ENCODE data around the gene LRRC27.

DNA sequence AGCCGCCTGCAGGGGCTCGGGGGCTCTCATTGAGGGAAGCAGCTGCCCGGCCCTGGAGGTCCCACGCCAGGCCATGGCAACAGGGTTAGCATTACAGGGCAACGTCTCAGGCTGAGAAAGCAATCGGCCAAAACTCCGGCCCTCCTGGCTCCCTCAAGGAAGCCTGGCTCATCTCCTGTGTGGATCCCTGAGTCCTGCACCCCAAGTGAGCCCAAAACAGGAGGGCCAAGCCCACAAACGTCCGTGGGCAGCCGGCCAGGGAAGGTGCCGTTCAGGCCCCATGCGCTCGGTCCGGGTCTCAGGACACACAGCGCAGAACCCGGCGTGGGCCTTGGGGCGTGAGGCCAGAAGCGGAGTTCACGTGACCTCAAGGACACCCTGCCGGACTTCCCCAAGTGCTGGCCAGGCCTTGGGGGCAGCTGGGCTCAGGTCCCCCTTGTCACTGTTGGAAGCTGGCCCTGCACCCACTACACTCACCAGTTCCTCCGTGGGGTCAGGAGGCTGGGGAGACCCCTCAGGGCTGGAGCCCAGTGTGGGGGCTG lies 57.0 kb downstream of the LRRC27 start:
- TF ChIP-seq, protein P1, sequence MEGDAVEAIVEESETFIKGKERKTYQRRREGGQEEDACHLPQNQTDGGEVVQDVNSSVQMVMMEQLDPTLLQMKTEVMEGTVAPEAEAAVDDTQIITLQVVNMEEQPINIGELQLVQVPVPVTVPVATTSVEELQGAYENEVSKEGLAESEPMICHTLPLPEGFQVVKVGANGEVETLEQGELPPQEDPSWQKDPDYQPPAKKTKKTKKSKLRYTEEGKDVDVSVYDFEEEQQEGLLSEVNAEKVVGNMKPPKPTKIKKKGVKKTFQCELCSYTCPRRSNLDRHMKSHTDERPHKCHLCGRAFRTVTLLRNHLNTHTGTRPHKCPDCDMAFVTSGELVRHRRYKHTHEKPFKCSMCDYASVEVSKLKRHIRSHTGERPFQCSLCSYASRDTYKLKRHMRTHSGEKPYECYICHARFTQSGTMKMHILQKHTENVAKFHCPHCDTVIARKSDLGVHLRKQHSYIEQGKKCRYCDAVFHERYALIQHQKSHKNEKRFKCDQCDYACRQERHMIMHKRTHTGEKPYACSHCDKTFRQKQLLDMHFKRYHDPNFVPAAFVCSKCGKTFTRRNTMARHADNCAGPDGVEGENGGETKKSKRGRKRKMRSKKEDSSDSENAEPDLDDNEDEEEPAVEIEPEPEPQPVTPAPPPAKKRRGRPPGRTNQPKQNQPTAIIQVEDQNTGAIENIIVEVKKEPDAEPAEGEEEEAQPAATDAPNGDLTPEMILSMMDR (IDR thresholded peaks at IDR 0.05; ENCODE audit: insufficient read depth, low read length), result no peak
- TF ChIP-seq POLR2AphosphoS5 (IDR thresholded peaks at IDR 0.05; ENCODE audit: low read depth), result no peak

Data from HL-60 (cell line).